Endothelial cell of umbilical vein (primary cell): ENCODE results near the gene CAPN2. TPM values are rescaled to one million over a fixed set of nuclear protein-coding genes. Genes with fewer than 3 reads are reported as not detected.

Experiments used
- BruUV-seq: library from RNA; stranded (reverse); fragments of 400-500 nt; replicated peaks from 2 replicates; lab custom pipeline; 2021; lab: Mats Ljungman, UMichigan
- CTCF ChIA-PET: fragments of 300-600, 350-600 bp; sonication (Branson Sonifier 250); formaldehyde crosslinking; loops from one replicate; lab custom pipeline; 2021; ENCODE audit warnings: antibody characterized with exemption, inconsistent platforms; lab: Charles Lee
- POLR2A ChIA-PET: fragments of 300-600, 350-600 bp; sonication (Branson Sonifier 250); formaldehyde crosslinking; loops from one replicate; lab custom pipeline; 2021; ENCODE audit warnings: antibody characterized with exemption, inconsistent platforms; lab: Charles Lee
- DNase-seq: peaks from one replicate; pipeline ENCODE4 v3.0.0-alpha.2; 2011; ENCODE audit warnings: low read depth, low spot score
- FAIRE-seq: peaks from 2 replicates; lab custom pipeline; 2011; peaks lifted over from hg19 to GRCh38; lab: Jason Lieb, UNC
- H2AFZ ChIP-seq: 2 replicates; pipeline ENCODE4 v1.6.0; 2012; ENCODE audit warnings: low read depth, low read length, control low read depth, inconsistent platforms
- H3K27ac ChIP-seq: 2 replicates; pipeline ENCODE4 v1.5.1; 2011; ENCODE audit warnings: low read depth, mild to moderate bottlenecking, control low read depth, low read length, moderate library complexity; ENCODE audit not compliant: insufficient read depth
- H3K27me3 ChIP-seq, 2 experiments: 2 replicates each; pipeline versions ENCODE4 v1.6.0 to v1.6.1; 2011; ENCODE audit warnings: low read length in 2 of 2, mixed read lengths in 1 of 2; ENCODE audit not compliant: control insufficient read depth in 2 of 2, insufficient read depth in 2 of 2
- H3K36me3 ChIP-seq, 2 experiments: 2 replicates in 1 of 2; 3 replicates in 1 of 2; pipeline ENCODE4 v1.5.1; 2011; ENCODE audit warnings: low read length in 2 of 2, mild to moderate bottlenecking in 1 of 2, moderate library complexity in 1 of 2; ENCODE audit not compliant: control insufficient read depth in 2 of 2, insufficient read depth in 2 of 2; ENCODE audit errors: extremely low read depth in 1 of 2
- H3K4me1 ChIP-seq: 3 replicates; pipeline ENCODE4 v1.5.1; 2011; ENCODE audit warnings: mild to moderate bottlenecking, low read length; ENCODE audit not compliant: control insufficient read depth, insufficient read depth; ENCODE audit errors: extremely low read depth
- H3K4me2 ChIP-seq: 2 replicates; pipeline ENCODE4 v1.6.1; 2011; ENCODE audit warnings: low read length, control low read depth, mixed read lengths; ENCODE audit not compliant: insufficient read depth
- H3K4me3 ChIP-seq, 3 experiments: fragments of 200-600 bp in 1 of 3; sonication (generic), shearing (Covaris generic) in 1 of 3; replicated peaks in 1 of 3; 2 replicates each; pipeline ENCODE4 v1.5.1; 2011 to 2016; ENCODE audit warnings: control low read depth in 3 of 3, low read length in 3 of 3, mild to moderate bottlenecking in 2 of 3, inconsistent platforms in 1 of 3, low read depth in 1 of 3, moderate library complexity in 1 of 3; ENCODE audit not compliant: insufficient read depth in 1 of 3
- H3K79me2 ChIP-seq: 2 replicates; pipeline ENCODE4 v1.6.0; 2012; ENCODE audit warnings: low read length, inconsistent platforms; ENCODE audit not compliant: control insufficient read depth, insufficient read depth
- H3K9ac ChIP-seq: replicated peaks from 2 replicates; pipeline ENCODE3; 2011; ENCODE audit warnings: low read length, control low read depth; ENCODE audit not compliant: insufficient read depth; ENCODE audit errors: extremely low read depth
- H3K9me1 ChIP-seq: replicated peaks from 3 replicates; pipeline ENCODE4 v1.6.0; 2011; ENCODE audit warnings: mild to moderate bottlenecking, low read length; ENCODE audit not compliant: control insufficient read depth, insufficient read depth; ENCODE audit errors: extremely low read depth
- H3K9me3 ChIP-seq: replicated peaks from 2 replicates; pipeline ENCODE4 v1.5.1; 2012; ENCODE audit warnings: low read length, inconsistent platforms; ENCODE audit not compliant: control insufficient read depth, insufficient read depth
- H4K20me1 ChIP-seq: replicated peaks from 2 replicates; pipeline ENCODE3; 2011; ENCODE audit warnings: mild to moderate bottlenecking, low read length; ENCODE audit not compliant: control insufficient read depth, insufficient read depth; ENCODE audit errors: extremely low read depth
- EZH2 ChIP-seq: IDR thresholded peaks from 2 replicates; pipeline ENCODE4 v1.6.1; 2012; ENCODE audit warnings: borderline replicate concordance, low read depth, mild to moderate bottlenecking, moderate library complexity, low read length, inconsistent platforms; ENCODE audit not compliant: severe bottlenecking
- GATA2 ChIP-seq: IDR thresholded peaks from 2 replicates; pipeline ENCODE4 v1.7.0; 2011; ENCODE audit warnings: low read depth, mild to moderate bottlenecking, moderate library complexity, mixed read lengths, low read length; ENCODE audit not compliant: insufficient read length, insufficient read depth
- JUN ChIP-seq: IDR thresholded peaks from 2 replicates; pipeline ENCODE4 v1.6.1; 2011; ENCODE audit warnings: borderline replicate concordance, low read depth; ENCODE audit not compliant: insufficient read length, insufficient read depth
- MYC ChIP-seq: IDR thresholded peaks from one replicate; pipeline ENCODE4 v1.6.1; 2011; ENCODE audit warnings: mild to moderate bottlenecking, low read depth, low read length
- POLR2A ChIP-seq: IDR thresholded peaks from 2 replicates; pipeline ENCODE4 v1.6.1; 2012; ENCODE audit warnings: low read depth, mild to moderate bottlenecking, control low read depth, low read length
- dilution Hi-C: fragments of 300-500 bp; cut with MboI; formaldehyde crosslinking; loops from one replicate; pipeline ENCODE4 v1.15.0; 2019; ENCODE audit warnings: low sequenced_read_pairs; ENCODE audit not compliant: extremely low pct_ligation_motif_present
- intact Hi-C: fragments of 100-400 bp; cut with micrococcal nuclease; formaldehyde crosslinking; loops from one replicate; pipeline ENCODE4 v1.10.0; 2022
- polyA plus RNA-seq, 4 experiments: library from polyadenylated mRNA; depleted of rRNA in 3 of 4; stranded (reverse) in 3 of 4; unstranded in 1 of 4; fragments of >200 nt; gene quantifications; 2 replicates each; pipeline versions ENCODE4 v1.2.1 to v1.2.3, GENCODE V29; 2011 to 2012; ENCODE audit warnings: missing spikeins in 1 of 4
- total RNA-seq: library from RNA; stranded (reverse); gene quantifications from 2 replicates; pipeline ENCODE4 v1.2.3, GENCODE V29; 2021
- TF ChIP-seq, protein P1 (sequence below), 2 donors: IDR thresholded peaks; 1 replicate in 1 of 2; 2 replicates in 1 of 2; pipeline ENCODE4 v1.5.1; 2011; ENCODE audit warnings: low read length in 2 of 2, mild to moderate bottlenecking in 2 of 2, moderate library complexity in 2 of 2, control low read depth in 1 of 2, inconsistent platforms in 1 of 2, low read depth in 1 of 2; ENCODE audit not compliant: insufficient read depth in 1 of 2; ENCODE audit errors: extremely low read depth in 1 of 2

The CAPN2 gene
- total and polyA plus RNA-seq, 2 donors (not counting 3 experiments of a cell fraction or from before 2014, with no cell fraction given) = 110 to 420 TPM

DNA sequence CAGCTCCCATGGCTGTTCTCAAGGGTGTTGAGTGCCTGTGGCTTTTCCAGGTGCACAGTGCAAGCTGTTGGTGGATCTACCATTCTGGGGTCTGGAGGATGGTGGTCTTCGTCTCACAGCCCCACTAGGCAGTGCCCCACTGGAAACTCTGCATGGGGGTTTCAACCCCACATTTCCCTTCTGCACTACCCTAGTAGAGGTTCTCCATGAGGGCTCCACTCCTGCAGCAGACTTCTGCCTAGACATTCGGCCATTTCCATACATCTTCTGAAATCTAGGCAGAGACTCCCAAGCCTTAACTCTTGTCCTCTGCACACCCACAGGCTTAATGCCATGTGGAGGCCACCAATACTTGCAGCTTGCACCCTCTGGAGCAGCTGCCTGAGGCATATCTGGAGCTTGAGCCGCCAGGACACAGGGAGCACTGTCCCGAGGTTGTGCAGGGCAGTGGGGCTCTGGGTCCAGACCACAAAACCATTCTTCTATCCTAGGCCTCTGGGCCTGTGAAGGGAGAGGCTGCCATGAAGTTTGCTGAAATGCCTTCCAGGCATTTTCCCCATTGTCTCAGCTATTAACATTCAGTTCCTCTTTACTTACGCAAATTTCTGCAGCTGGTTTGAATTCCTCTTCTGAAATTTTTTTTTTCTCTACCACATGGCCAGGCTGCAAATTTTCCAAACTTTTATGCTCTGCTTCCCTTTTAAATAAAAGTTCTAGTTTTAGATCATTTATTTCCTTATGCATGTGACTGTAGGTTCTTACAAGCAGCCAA lies 38.0 kb upstream of the CAPN2 start:
- no TSS peak for BruUV-seq
- Histone ChIP-seq H3K27ac (no peak overlapping the region), H3K4me3 (no peak overlapping the region), H3K9me1 (no peaks in the 10 kb centered on the region), H4K20me1 (no peaks in the 10 kb centered on the region), H3K4me2 (no peak overlapping the region), H3K4me1 (no peaks in the 10 kb centered on the region), H2AFZ (no peak overlapping the region), H3K36me3 (no peaks in the 10 kb centered on the region), H3K9me3 (no peaks in the 10 kb centered on the region), H3K9ac (no peak overlapping the region), H3K27me3 (peaks cover 0 to 3% of the 10 kb centered on the region in 2 experiments), H3K79me2 (no peaks in the 10 kb centered on the region)
- dilution Hi-C loops (no loop called here), intact Hi-C loops (no loop called here)
- FAIRE-seq (no peak), DNase-seq (no peak)
- CTCF ChIA-PET = interaction anchor here (0.8 to 3.6 kb wide), 3 partner anchors 9 to 541 kb away, joined by 3 to 17 read pairs (median 4); no protein-coding TSS in a partner anchor
- POLR2A ChIA-PET = no interaction called here
- no peak for TF ChIP-seq EZH2
- TF ChIP-seq MYC = no peak
- TF ChIP-seq GATA2 = no peak
- TF ChIP-seq JUN = no peak
- TF ChIP-seq POLR2A = no peak
- TF ChIP-seq, protein P1, sequence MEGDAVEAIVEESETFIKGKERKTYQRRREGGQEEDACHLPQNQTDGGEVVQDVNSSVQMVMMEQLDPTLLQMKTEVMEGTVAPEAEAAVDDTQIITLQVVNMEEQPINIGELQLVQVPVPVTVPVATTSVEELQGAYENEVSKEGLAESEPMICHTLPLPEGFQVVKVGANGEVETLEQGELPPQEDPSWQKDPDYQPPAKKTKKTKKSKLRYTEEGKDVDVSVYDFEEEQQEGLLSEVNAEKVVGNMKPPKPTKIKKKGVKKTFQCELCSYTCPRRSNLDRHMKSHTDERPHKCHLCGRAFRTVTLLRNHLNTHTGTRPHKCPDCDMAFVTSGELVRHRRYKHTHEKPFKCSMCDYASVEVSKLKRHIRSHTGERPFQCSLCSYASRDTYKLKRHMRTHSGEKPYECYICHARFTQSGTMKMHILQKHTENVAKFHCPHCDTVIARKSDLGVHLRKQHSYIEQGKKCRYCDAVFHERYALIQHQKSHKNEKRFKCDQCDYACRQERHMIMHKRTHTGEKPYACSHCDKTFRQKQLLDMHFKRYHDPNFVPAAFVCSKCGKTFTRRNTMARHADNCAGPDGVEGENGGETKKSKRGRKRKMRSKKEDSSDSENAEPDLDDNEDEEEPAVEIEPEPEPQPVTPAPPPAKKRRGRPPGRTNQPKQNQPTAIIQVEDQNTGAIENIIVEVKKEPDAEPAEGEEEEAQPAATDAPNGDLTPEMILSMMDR (IDR thresholded peaks at IDR 0.05; ENCODE audit: extremely low read depth in 1 of 2, insufficient read depth in 1 of 2, low read depth in 1 of 2, low read length in 2 of 2) = no peak
